Duodenal mucosa (tissue), 2 donors: ENCODE data around the gene DHX15.

Source experiments
- H3K27ac ChIP-seq: one replicate; pipeline ENCODE4 v1.7.0; 2013; ENCODE audit warnings: low read depth, low read length
- H3K27me3 ChIP-seq, 2 donors: one replicate each; pipeline ENCODE4 v1.7.0; 2013; ENCODE audit warnings: low read length in 2 of 2, control low read depth in 1 of 2; ENCODE audit not compliant: insufficient read depth in 2 of 2, control insufficient read depth in 1 of 2
- H3K36me3 ChIP-seq, 2 donors: one replicate each; pipeline ENCODE4 v1.7.0; 2013; ENCODE audit warnings: low read length in 2 of 2, control low read depth in 1 of 2; ENCODE audit not compliant: insufficient read depth in 2 of 2, control insufficient read depth in 1 of 2
- H3K4me1 ChIP-seq, 2 donors: one replicate each; pipeline ENCODE4 v1.7.0; 2013; ENCODE audit warnings: low read length in 2 of 2, control low read depth in 1 of 2; ENCODE audit not compliant: insufficient read depth in 2 of 2, control insufficient read depth in 1 of 2
- H3K4me3 ChIP-seq, 2 donors: one replicate each; pipeline ENCODE4 v1.7.0; 2013; ENCODE audit warnings: low read length in 2 of 2, low read depth in 1 of 2
- H3K9ac ChIP-seq, 2 donors: one replicate each; pipeline ENCODE4 v1.7.0; 2013; ENCODE audit warnings: low read length in 2 of 2, low read depth in 1 of 2
- H3K9me3 ChIP-seq, 2 donors: one replicate each; pipeline ENCODE4 v1.7.0; 2013; ENCODE audit warnings: low read length in 2 of 2, control low read depth in 1 of 2; ENCODE audit not compliant: control insufficient read depth in 1 of 2

DHX15 gene

GRCh38 chr4:24569662-24570061 is 14.7 kb downstream of the DHX15 start:
- H3K9ac ChIP-seq: no peak overlapping the region
- peaks cover 13 to 39% of the 10 kb centered on the region in 2 donors for H3K4me1 ChIP-seq
- H3K27ac ChIP-seq: no peak overlapping the region
- no peaks in the 10 kb centered on the region for H3K27me3 ChIP-seq
- H3K4me3 ChIP-seq: no peak overlapping the region
- no peaks in the 10 kb centered on the region for H3K9me3 ChIP-seq
- peaks cover 10 to 44% of the 10 kb centered on the region in 2 donors for H3K36me3 ChIP-seq

- Histone ChIP-seq H3K4me3 (no peak overlapping the region), H3K4me1 (peaks cover 9 to 43% of the 10 kb centered on the region in 2 donors), H3K27me3 (no peaks in the 10 kb centered on the region), H3K27ac (no peak overlapping the region), H3K9me3 (no peaks in the 10 kb centered on the region), H3K9ac (no peak overlapping the region), H3K36me3 (peaks cover 10 to 41% of the 10 kb centered on the region in 2 donors)
Measured at GRCh38 chr4:24568425-24568824, 15.9 kb downstream of the DHX15 start.

GRCh38 chr4:24565054-24565453 is 19.3 kb downstream of the DHX15 start:
- H3K9ac ChIP-seq: no peak overlapping the region
- H3K36me3 ChIP-seq: peaks cover 4 to 41% of the 10 kb centered on the region in 2 donors
- H3K27ac ChIP-seq: no peak overlapping the region
- peaks cover 9 to 25% of the 10 kb centered on the region in 2 donors for H3K4me1 ChIP-seq
- H3K27me3 ChIP-seq: no peaks in the 10 kb centered on the region
- H3K4me3 ChIP-seq: no peak overlapping the region
- peaks cover 0 to 4% of the 10 kb centered on the region in 2 donors for H3K9me3 ChIP-seq

GRCh38 chr4:24564488-24564887 is 19.9 kb downstream of the DHX15 start:
- Histone ChIP-seq H3K4me3 (no peak overlapping the region), H3K27ac (no peak overlapping the region), H3K4me1 (peaks cover 9 to 30% of the 10 kb centered on the region in 2 donors)

GRCh38 chr4:24561438-24562139 is 22.8 kb downstream of the DHX15 start:
- peaks cover 4 to 31% of the 10 kb centered on the region in 2 donors for H3K36me3 ChIP-seq
- H3K9me3 ChIP-seq: peaks cover 0 to 4% of the 10 kb centered on the region in 2 donors
- H3K27me3 ChIP-seq: no peaks in the 10 kb centered on the region
- no peak overlapping the region for H3K4me3 ChIP-seq
- H3K9ac ChIP-seq: no peak overlapping the region
- no peak overlapping the region for H3K27ac ChIP-seq
- H3K4me1 ChIP-seq: peaks cover 14 to 40% of the 10 kb centered on the region in 2 donors

More at GRCh38 chr4:24564488-24564887, 19.9 kb downstream of the DHX15 start:
- Histone ChIP-seq H3K27me3 (no peaks in the 10 kb centered on the region), H3K9me3 (peaks cover 0 to 4% of the 10 kb centered on the region in 2 donors), H3K36me3 (peaks cover 4 to 36% of the 10 kb centered on the region in 2 donors), H3K9ac (no peak overlapping the region)

GRCh38 chr4:24560868-24561368 is 23.4 kb downstream of the DHX15 start:
- Histone ChIP-seq H3K27me3 (no peaks in the 10 kb centered on the region), H3K4me3 (no peak overlapping the region), H3K27ac (no peak overlapping the region), H3K9me3 (peaks cover 0 to 4% of the 10 kb centered on the region in 2 donors), H3K4me1 (peaks cover 14 to 44% of the 10 kb centered on the region in 2 donors), H3K9ac (no peak overlapping the region), H3K36me3 (peaks cover 0 to 29% of the 10 kb centered on the region in 2 donors)

GRCh38 chr4:24559889-24560288 is 24.5 kb downstream of the DHX15 start:
- peaks cover 7 to 35% of the 10 kb centered on the region in 2 donors for H3K4me1 ChIP-seq
- peaks cover 0 to 4% of the 10 kb centered on the region in 2 donors for H3K9me3 ChIP-seq
- no peaks in the 10 kb centered on the region for H3K27me3 ChIP-seq
- H3K36me3 ChIP-seq: peaks cover 5 to 30% of the 10 kb centered on the region in 2 donors
- H3K4me3 ChIP-seq: no peak overlapping the region
- H3K9ac ChIP-seq: no peak overlapping the region
- no peak overlapping the region for H3K27ac ChIP-seq

GRCh38 chr4:24559032-24559821 is 25.1 kb downstream of the DHX15 start:
- Histone ChIP-seq H3K9ac (no peak overlapping the region), H3K27ac (no peak overlapping the region), H3K36me3 (peaks cover 5 to 35% of the 10 kb centered on the region in 2 donors), H3K27me3 (no peaks in the 10 kb centered on the region), H3K4me1 (peaks cover 5 to 29% of the 10 kb centered on the region in 2 donors), H3K4me3 (no peak overlapping the region), H3K9me3 (peaks cover 0 to 4% of the 10 kb centered on the region in 2 donors)

GRCh38 chr4:24557026-24558025 is 27.0 kb downstream of the DHX15 start:
- Histone ChIP-seq H3K36me3 (peaks cover 10 to 41% of the 10 kb centered on the region in 2 donors), H3K27me3 (no peaks in the 10 kb centered on the region), H3K4me3 (no peak overlapping the region), H3K9me3 (peaks cover 0 to 4% of the 10 kb centered on the region in 2 donors), H3K4me1 (peaks cover 5 to 27% of the 10 kb centered on the region in 2 donors), H3K9ac (no peak overlapping the region), H3K27ac (no peak overlapping the region)
